T-helper 1 cell (primary cell): ENCODE results near the gene PRDM5.
"Not testable (repeated sequence)": the region's sequence is repeated elsewhere in the genome, so short reads cannot be mapped to it uniquely, and the experiment has no call there.

Source experiments
- DNase-seq, 5 donors: peaks; one replicate each; pipeline ENCODE4 v3.0.0-alpha.2; 2012 to 2020

The PRDM5 gene

GRCh38 chr4:120694973-120695372 is 227.6 kb downstream of the PRDM5 start:
- no peak for DNase-seq

DNA sequence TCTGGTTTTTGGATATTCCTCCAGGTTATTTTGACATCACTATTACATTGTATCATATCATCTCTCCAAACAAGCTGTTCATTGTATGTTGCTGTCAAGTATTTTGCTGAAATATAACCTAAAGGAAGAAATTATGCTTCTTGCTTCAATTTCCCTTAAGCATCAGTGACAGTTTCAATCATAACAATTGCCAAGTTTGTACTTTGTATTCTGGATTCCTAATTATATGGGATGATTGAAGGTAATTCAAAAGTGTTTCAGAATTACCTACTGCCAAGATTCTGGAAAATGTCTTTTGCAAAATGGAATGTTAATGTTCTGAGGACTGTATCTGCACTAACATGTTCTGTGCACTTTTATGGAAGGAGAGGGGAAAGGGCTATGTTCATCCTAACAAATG is 228.7 kb downstream of the PRDM5 start:
- DNase-seq: no peak

DNA sequence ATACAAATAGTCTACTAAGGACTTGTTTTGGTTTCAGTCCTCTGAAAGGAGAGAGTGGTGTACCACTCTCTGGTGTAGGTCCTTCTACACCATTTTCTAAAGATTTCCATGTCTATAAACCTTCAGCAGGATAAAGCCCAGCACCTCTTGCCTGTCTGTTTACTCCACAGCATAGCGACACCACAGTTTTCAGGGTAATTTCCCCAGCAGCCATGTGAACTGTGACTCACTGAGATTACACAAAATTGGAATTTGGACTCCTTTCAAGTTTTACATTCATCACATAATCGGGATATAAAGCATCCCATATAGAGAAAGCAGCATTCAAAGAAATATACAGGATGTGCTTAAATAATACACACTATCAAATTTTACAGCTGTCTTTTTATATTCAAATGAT is 229.6 kb downstream of the PRDM5 start:
- no peak for DNase-seq

GRCh38 chr4:120691536-120691935 is 231.0 kb downstream of the PRDM5 start:
- no peak for DNase-seq

GRCh38 chr4:120691106-120691505 is 231.4 kb downstream of the PRDM5 start:
- no peak for DNase-seq

DNA sequence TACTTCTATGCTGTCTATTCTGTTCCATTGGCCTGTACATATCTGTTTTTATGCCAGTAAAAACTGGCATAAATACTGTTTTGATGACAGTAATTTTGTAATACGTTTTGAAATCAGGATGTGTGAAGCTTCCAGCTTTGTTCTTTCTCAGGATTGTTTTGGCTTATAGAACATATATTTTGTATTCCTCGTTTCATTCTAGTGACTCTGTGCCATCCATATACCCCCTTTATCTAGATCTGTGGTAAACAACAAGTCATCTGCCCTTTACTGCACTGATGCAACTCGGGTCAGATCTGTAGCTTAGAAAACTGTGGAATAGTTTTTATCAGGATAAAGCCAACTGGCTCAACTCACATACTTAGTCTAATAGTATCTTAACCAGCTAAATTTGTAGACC is 233.7 kb downstream of the PRDM5 start:
- DNase-seq: no peak

GRCh38 chr4:120685756-120686278 is 236.7 kb downstream of the PRDM5 start:
- DNase-seq: no peak

DNA sequence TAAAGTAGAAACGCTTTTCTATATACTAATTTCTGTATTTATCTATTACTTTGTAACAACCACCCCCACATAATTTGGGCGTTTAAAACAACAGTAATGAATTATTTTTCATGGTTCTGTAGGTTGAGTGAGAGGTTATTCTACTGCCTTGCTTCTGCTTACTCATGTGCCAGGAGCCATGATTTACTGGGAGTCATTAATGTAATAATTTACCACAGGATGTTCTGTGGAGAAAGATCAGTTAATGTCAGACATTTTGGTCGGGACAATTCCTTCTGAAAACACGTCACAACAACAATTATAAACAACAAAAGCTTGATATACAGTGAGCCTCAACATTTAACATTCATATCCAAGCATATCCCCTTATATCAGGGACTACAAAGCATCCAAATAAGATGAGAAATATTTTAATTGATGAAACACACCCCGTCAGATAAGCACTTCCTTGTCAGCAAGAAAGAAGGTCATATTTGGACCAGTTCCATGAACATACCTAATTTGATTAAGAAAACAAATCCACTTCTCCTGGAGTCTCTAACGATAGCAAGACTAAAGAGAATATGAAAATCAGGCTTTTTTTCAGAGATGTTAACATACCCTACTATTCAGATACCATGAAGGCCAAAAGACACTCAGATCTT is 238.5 kb downstream of the PRDM5 start:
- DNase-seq: no peak

DNA sequence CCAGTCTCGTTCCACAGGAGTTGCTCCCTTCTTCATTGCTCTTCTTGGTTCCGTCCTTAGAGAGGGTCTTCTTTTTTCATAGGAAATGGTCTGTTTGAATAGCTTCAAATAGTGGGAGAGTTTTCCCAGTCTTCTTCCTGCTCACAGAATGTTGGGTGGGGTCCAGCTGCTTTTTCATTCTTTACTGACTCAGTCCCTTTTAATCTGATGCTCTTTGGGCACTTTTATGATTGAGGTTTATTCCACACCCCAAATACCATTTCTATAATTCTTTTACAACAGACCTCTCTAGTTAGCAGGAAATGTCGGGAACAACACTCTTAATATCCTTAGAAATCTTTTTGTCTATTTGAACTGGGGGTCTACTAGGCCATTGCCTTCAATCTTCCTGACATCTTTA is 239.5 kb downstream of the PRDM5 start:
- DNase-seq: no peak

DNA sequence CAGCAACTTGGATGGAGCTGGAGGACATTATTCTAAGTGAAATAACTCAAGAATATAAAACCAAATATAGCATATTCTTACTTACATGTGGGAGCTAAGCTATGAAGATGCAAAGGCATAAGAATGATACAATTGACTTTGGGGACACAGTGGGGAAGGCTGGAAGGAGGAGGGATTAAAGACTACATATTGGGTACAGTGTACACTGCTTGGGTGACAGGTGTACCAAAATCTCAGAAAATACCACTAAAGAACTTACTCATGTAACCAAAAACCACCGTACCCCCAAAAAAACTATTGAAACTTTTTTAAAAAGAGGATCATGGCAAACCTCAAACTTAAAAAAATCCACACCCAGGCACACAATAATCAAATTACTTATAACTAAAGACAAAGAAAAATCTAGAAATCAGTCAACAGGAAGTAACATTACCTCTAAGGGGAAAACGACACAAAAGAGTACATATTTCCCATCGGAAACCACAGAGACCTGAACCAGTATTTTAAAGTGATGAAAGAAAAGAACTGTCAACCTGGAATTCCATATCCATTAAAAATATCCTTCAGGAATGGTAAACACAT is 241.8 kb downstream of the PRDM5 start:
- DNase-seq: peak in 1 of 5 donors; percentile 2

- DNase-seq: no peak
These were observed 248.8 kb downstream of the PRDM5 start for GRCh38 chr4:120673696-120674095.

DNA sequence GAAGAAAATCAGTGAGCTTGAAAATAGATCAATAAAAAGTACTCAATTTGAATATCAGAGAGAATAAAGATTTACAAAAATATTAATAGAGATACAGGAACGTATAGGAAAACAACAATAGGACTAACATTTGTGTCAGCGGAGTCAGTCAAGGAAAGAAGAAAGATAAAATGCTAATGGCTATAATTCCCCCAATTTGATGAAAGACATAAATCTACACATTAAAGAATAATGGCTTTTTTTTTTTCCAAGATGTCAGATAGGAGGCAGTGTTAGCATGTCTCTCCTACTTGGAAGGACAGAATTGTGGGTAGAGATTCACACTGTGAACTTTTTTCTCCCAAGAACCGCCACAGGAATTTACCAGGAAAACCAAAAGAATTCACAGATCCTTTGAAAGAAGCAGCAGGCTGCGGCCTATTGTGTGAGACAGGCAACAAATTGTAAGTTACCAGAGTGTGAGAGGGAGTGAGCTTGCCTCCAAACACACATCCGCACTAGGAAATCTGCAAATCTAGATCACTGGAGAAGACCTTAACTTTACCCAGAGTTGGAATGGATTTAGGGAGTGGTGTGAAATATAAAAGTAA is 249.9 kb downstream of the PRDM5 start:
- no peak for DNase-seq

GRCh38 chr4:120672076-120672475 is 250.4 kb downstream of the PRDM5 start:
- no peak for DNase-seq

- DNase-seq: no peak
These were observed 251.0 kb downstream of the PRDM5 start for GRCh38 chr4:120671538-120671937.

- DNase-seq: no peak
These were observed 255.4 kb downstream of the PRDM5 start for GRCh38 chr4:120667102-120667501.

DNA sequence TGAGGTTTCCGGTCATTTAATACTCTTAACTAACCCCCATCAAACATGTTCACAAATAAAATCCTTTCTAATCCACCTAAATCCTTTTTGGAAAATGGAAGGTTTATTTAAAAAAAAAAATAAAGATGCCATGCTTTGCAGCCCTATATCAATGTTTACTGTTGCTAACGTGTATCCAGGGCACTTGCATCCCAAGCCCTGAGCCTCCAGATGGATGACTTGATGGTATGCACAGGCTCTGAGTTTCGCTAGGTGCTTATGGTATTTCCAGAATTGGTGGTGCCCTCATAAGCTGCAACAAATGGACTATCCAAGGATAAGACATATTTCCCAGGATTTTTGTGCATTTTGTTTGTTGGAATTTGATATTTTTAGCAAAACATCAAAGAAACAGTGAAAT is 257.7 kb downstream of the PRDM5 start:
- DNase-seq: no peak

- DNase-seq: no peak
These were observed 262.8 kb downstream of the PRDM5 start for GRCh38 chr4:120659616-120660170.

GRCh38 chr4:120658772-120659171 is 263.8 kb downstream of the PRDM5 start:
- DNase-seq: no peak

- DNase-seq: no peak
These were observed 268.5 kb downstream of the PRDM5 start for GRCh38 chr4:120653804-120654573.

DNA sequence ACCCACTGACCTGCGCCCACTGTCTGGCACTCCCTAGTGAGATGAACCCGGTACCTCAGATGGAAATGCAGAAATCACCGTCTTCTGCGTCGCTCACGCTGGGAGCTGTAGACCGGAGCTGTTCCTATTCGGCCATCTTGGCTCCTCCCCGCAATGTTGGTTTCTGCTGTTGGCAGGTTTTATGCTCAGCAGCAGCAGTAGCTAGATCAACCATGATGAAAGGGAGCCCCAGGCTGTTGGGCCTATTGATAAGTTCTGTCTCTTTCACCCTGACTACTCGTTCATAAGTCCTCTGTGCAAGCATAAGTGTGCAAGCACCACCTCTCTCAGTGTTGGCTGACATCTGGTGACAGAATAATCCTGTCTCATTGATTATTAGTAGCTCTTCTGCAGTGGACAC is 274.2 kb downstream of the PRDM5 start:
- not testable (repeated sequence) for DNase-seq
